NCI-H146 treated with DMSO at 0.1 percent for 48 hours (cell line): Measurements from ENCODE around the gene PLCD1.

ENCODE experiments used
- DNase-seq: peaks from one replicate; lab custom pipeline; 2025; ENCODE audit not compliant: unreplicated experiment; lab: John Stamatoyannopoulos, UW

PLCD1 gene

DNA sequence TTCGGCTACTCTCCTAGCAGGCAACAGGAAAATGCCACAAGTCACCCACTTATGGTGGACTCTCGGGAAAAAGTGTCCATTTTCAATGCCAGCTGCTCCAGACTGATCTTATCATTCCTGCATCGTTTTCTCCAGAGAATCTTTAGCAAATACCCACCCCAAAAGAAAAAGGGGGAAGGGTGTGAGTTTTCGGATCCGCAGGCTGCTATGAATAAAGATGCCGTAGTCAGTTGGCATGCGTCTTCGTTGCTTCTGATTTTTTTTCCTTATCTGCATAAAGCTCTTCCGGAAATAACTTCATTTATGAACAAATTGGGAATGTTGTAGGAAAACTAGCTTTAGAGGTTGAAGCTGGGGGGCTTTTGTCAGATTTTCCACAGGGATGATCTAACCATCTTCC is 61.2 kb downstream of the PLCD1 start:
- DNase-seq: no peak

DNA sequence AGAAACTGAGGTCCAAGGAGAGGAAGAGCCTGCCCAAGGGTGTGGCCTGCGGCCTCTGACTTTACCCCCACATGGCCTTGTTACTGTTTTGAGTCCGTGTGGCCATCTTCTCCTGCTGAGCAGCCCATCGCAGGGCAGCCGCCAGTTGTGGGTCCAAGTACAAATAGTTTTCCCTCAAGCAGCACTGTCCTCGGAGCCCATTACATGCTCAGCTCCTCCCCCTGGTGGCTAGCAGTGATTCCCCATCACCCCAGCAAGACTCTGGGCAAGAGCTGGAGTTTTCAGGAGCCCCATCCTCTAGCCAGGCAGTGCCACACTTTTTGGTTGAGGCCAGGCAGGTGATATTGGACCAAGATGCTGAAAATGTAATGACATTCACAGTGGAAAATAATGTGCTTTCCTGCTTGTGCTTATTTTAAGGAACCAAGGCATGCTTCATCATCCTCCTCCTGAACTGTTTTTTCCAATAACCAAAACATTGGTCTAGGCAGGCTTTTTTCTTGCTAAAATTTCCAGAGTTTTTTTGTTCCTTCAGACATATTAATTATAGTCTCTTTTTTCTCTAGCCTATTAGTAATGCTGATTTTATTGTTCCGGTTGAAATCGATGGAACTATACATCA is 62.1 kb downstream of the PLCD1 start:
- no peak for DNase-seq

DNA sequence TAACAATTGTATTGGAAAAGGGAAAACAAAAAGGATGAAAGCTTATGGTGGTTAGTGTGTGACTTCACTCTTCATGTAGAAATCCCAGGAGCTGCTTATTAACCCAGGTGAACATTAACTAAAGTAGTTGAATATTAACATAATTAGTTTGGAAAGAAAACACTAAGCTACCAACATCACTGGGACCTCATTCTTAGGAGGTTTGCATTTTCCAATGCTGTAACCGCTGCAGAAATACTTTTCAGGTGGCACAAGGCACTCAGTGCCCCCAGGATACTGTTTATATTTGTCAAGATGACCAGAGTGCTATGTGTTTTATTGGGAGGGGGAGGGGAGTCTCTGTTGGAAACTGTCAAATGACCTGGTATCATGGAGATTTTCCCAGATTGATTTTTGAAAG is 64.7 kb downstream of the PLCD1 start:
- no peak for DNase-seq

DNA sequence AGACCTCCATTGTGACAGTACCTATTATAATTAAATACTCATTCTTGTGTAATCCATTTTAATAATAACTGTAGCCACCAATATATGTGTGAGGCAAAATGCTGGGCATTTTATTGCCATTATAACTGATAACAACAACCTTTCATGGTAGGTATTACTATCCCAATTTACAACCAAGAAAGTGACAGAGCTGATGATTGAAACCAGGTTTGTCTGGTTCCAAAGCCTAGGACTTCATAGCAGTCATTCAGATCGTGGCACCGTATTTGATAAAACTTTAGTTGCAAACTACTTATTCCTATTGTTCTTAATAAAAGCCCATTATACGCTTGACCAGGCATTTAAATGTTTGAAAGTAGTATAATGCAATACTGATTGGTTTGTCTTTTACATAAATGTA is 65.3 kb downstream of the PLCD1 start:
- no peak for DNase-seq

DNA sequence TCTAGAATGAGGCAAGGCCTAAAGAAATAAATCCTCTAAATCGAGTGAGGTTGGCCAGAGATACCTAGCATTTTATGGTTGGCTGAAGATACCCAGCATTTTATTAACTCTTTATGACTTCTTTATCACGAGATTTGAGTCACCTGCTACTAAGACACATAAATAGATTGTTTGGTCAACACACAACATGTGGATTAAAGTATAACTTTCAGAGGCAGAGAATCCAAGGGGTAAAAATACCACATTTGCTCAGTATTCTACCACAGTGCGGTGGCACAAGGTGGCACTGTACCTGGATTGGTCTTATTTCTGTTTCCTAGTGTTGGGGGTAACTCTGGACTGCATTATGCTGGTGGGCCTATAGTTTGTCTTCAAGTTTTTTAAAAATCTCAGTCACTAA is 65.8 kb downstream of the PLCD1 start:
- no peak for DNase-seq

DNA sequence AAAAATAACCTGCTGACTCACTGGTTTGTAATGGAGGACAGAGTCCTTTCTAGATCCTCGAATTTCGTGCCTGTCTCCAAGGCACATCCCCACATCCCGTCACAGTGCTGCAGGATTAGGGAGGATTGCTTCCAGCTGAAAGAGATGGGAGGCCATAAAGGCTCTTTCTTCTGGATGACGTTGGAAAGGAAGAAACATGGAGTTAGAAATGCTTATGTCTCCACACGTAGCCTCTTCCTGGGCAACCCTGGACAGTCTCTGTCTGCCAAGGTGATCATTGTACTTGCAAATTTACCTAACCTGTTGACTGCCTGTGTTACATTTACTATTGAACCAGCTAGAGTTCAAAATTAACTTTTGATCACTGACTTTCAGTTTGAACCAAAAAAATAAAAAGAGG is 66.4 kb downstream of the PLCD1 start:
- no peak for DNase-seq

DNA sequence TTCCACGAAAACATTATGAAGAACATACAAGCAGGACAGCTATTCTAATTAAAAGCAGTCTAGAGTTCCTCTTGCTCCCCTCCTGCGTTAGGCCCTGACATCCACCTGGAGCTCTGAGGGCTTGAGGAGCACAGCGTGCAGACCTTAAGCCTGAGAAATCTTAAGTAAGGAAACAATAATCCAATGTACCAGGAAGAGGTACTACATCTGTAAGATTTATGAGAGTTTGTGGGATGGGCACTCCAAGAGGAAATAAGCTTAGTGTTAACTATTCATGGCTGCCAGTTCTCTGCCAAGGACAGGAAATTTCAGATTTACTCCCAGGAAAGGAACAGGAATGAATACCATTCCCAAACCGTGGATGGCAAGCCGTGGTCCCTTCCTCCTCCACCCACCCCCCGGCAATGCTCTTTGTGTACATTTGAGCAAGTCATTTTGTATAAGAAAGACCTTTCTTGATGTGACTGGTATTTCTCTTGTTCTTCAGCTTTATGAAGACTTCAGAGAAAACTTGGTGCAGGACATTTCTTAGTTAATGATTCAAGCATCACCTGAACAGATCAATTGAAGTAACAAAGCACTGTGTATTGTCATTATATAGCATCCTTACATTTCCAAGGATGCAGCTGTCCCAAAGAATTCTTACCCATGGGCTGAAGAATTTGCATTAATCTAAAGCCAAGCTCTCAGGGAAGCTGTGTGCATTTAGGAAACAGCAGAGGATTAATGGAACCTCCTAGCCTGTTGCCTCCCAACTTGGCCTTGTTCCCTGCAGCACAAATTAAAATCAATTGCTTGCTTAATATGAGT is 67.6 kb downstream of the PLCD1 start:
- DNase-seq: no peak

DNA sequence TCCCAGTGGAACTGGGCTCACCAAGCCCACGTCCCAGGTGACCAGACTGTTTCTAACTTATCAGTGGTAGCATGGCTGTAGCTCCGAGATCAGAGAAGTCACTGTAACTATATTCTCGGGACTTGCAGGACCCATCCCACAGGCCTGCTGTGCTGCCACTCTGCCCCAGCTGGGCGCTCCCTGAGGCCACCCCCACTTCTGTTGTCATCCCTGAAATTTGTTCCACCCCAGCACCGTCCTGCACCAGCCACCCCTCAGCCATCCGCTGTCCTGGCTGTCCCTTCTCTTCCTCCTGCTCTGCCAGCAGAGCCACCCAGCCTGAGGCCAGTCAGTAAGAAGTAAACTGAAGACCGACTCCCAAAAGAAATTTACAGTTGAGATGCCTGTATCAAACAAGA is 71.9 kb downstream of the PLCD1 start:
- no peak for DNase-seq
